ENCODE data around the gene ENO3.

Gene ENO3

GRCh38 chr17:4958102-4958501, 7.2 kb downstream of the ENO3 start:
- H3K4me3 ChIP-seq (ENCODE audit: low read depth, low read length): no peak overlapping the region
- no peak for TF ChIP-seq CTCF (IDR thresholded peaks at IDR 0.05; ENCODE audit: low read depth, low read length, missing control alignments)
- no peak for DNase-seq (ENCODE audit: low read depth)
- in situ Hi-C loops (cut with HindIII; ENCODE audit: low sequenced_read_pairs): no loop called here

GRCh38 chr17:4959261-4959965, 8.5 kb downstream of the ENO3 start:
- TF ChIP-seq CTCF (IDR thresholded peaks at IDR 0.05; ENCODE audit: low read depth, low read length, missing control alignments): no peak
- no peak overlapping the region for H3K4me3 ChIP-seq (ENCODE audit: low read depth, low read length)
- DNase-seq (ENCODE audit: low read depth): no peak
- in situ Hi-C loops (cut with HindIII; ENCODE audit: low sequenced_read_pairs): no loop called here

- DNase-seq (ENCODE audit: low read depth): no peak
- TF ChIP-seq CTCF (IDR thresholded peaks at IDR 0.05; ENCODE audit: low read depth, low read length, missing control alignments): no peak
- H3K4me3 ChIP-seq (ENCODE audit: low read depth, low read length): no peak overlapping the region
- in situ Hi-C loops (cut with HindIII; ENCODE audit: low sequenced_read_pairs): no loop called here
These were observed 9.5 kb downstream of the ENO3 start for GRCh38 chr17:4960279-4960922.

- no peak for TF ChIP-seq CTCF (IDR thresholded peaks at IDR 0.05; ENCODE audit: low read depth, low read length, missing control alignments)
- in situ Hi-C loops (cut with HindIII; ENCODE audit: low sequenced_read_pairs): no loop called here
- no peak overlapping the region for H3K4me3 ChIP-seq (ENCODE audit: low read depth, low read length)
- no peak for DNase-seq (ENCODE audit: low read depth)
These were observed 14.5 kb downstream of the ENO3 start for GRCh38 chr17:4965311-4965986.

GRCh38 chr17:4966844-4967538, 16.1 kb downstream of the ENO3 start:
- in situ Hi-C loops (cut with HindIII; ENCODE audit: low sequenced_read_pairs): no loop called here
- peak overlapping the region; percentile 76 for H3K4me3 ChIP-seq (ENCODE audit: low read depth, low read length)
- DNase-seq (ENCODE audit: low read depth): peak; percentile 99
- TF ChIP-seq CTCF (IDR thresholded peaks at IDR 0.05; ENCODE audit: low read depth, low read length, missing control alignments): no peak
